Activated T-cell treated with anti-CD3 and anti-CD28 coated beads, Interleukin-2, amount 50 U/mL, for 48 hours (primary cell): ENCODE measurements around the gene IMMP2L.

Experiments
- DNase-seq, 2 experiments: peaks; one replicate each; pipeline ENCODE4 v3.0.0-alpha.2; 2020

Gene IMMP2L

DNA sequence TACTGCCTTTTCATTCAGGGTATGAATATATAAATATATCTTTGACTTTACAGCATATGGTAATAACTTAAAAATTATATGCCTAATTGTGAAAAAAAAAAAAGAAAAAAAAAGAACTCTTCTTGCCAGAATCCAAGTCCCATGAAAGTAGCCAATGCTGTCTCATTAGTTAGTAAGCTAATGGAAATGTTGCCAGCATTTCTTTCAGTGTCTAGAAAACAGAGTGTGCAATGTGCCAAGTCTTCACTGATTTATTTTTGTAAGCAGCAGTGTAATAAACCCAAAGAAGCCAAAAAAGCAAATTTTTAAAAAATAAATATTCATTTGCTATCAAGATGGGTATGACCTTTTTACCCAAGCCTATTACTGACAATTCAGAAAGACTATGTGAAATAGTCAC, 502.5 kb downstream of the IMMP2L start:
- no peak for DNase-seq

DNA sequence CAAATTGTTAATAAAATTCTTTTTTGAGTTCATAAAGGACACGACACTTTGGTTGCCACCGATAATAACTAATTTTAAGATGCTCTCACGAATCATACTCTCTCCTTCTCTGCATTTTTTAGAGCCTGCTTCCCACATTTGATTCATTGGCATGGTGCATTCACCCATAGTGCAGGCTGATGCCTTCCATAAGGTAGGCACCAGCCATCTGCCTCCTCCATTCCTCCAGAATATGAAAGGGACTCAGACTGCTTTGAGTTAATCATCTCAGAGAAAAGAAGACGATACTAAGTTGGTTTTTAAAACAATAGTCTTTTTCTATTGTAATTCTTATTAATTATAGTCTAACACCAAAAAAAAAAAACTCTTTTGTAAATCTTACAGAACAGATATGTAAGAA, 505.2 kb downstream of the IMMP2L start:
- no peak for DNase-seq

DNA sequence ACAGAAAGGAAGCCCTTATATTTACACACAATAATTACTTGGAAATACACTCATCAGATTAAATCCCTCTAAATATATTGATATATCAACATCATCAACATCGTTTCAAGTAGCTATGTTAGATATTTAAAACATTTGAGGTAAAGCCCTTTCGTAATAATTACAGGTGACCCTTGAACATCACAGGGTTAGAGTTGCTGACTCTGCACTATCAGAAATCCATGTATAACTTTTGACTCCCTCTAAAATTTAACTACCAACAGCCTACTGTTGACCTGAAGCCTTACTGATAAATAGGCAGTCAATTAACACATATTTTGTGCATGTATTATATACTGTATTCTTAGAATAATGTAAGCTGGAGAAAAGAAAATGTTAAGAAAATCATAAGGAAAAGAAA, 505.9 kb downstream of the IMMP2L start:
- no peak for DNase-seq

DNA sequence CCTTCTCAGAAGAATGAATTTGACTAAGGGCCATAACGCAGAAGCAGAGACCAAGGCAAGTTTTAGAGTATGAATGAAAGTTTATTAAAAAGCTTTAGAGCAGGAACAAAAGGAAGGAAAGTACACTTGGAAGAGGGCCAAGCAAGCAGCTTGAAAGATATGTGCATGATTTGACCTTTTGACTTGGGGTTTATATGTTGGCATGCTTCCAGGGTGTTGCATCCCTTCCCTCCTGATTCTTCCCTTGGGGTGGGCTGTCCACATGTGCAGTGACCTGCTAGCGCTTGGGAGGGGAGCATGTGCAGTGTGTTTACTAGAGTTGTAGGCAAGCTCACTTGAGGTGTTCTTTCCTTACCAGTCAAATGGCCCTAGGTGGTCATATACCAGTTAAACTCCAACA, 509.3 kb downstream of the IMMP2L start:
- no peak for DNase-seq

DNA sequence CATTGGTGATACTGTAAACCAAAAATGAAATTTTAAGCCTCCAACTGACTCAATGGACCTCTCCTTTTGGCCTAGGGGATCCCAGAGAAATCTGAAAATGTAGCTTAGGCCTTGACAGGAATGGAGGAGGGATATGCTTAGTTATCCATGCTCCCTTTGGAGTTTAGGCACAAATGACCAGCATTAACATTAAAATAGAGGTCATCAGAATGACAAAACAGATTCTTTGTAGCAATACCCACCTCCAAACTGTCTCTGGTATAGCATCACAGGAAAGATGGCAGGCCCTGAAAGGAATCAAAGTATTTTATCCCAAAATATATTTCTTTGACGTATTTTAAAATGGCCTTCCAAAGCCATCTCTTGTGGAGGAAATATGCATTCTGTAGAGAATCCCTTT, 510.5 kb downstream of the IMMP2L start:
- no peak for DNase-seq

DNA sequence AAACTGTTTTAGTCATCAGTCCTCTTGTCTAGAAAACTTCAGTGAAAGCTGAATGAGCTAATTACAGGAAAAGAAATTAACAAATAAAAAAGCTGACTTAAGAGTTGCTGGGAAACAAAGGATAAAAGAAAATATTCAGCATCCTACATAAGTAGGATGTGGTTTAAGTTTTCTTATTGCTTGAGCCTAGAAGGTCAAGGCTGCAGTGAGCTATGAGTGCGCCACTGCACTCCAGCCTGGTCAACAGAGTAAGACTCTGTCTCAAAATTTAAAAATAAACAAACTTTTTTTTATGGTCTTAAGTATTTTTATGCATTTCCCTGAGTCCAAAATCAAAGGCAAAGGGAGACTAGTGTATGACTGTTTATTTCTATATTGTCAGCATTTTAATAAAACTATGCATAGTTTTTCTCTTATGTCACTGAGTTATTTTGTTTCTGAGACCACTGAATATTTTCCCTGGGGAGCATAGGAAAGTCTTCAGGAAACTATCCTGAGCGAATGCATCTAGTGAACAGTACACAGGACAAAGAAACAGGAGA, 511.3 kb downstream of the IMMP2L start:
- DNase-seq, result no peak

DNA sequence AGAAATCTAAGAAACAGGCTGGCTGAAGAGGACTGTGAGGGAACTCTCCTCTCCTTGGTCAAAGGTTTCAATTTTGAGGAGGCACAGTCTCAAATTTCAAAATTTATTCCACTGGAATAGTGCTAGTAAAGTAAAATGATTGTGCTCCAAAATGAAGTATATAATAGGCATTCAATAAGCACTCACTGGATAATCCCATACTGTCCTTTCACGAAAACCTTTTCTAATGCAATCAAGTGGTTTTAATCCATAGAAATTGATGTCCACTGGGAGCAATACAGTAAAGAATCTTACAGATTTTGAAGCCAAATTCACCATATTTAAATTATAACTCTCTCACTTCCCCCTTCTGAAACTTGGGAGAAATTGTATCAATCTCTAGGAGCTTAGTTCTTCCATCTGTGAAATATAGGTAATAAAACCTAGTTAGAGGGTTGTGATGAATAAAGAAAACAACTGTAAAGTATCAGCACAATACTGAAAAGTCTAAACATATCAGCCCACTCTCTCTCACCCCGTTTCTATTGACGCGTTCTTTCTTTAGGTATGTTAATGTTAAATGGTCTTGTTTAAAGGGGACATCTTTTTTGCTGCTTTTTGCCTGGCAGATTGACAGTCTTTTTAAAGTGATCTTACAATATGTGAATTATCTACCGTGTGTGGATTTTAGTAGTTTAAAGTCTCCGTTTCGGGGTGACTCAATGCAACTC, 512.2 kb downstream of the IMMP2L start:
- no peak for DNase-seq

DNA sequence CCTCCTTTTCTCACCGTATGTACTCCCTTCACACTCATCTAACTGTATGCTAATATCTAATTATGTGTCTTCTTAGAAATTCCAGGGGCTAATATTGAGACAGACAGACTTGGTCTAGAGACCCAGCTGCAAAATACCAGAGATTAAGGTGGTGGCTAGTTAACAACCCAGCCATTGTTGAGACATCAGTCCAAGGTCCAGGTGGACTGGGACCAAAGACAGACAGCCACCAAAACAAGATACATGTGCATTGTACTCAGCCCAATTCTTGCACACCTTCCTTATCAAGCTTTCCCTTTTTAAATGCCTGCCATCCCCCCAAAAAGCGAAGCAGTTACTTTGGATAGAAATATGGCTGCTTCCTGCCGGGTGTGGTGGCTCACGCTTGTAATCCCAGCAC, 514.7 kb downstream of the IMMP2L start:
- DNase-seq, result no peak

DNA sequence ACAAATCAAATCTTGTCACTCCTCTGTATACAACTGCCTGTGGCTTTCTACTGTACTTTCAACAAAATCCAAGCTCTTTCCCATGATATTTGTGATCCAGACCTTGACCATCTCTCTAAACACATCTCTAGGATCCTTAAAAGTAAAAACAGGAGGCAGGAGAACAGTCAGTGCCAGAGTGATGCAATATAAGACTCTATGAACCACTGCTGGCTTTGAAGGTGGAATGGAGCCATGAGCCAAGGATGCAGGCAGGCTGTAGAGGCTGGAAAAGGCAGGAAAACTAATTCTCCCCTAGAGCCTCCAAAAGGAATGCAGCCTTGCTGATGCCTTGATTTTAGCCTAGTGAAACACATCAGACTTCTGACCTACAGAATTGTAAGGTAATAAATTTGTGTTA, 516.8 kb downstream of the IMMP2L start:
- no peak for DNase-seq

DNA sequence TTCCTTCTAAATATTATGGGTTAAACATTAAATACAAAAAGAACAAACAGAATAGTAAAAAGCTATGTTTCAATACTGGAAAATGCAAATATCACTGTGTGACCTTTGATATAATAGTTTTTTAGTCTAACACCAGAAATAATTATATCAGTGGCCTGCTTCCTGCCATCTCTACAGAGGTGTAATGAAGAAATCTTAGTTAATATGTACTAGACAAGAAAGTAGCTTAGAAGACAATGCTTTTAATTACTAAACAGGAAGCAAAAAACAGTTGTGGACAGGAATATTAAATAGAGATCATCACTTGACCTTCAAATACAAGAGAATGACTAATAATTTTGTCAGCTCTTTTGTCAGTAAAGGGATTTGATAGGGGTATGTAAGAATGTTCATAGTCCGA, 518.7 kb downstream of the IMMP2L start:
- DNase-seq, result no peak

DNA sequence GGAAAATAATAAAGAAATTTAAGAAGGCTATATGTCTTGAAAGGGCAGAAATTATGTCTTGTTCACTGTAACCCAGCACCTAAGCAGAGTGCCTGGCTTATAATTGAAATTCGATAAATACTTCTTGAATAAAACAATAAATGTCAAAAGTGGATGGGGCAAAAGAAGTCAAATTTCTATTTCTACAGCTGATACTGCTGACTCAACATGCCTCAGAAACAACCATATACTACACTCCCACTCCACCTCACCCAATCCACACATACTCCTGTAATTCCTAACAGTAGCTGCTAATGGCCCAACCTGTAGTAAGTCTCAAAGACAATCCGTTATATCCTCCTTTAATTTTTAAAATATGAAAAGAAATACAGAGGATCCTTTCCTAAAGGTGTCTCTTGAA, 519.5 kb downstream of the IMMP2L start:
- no peak for DNase-seq

DNA sequence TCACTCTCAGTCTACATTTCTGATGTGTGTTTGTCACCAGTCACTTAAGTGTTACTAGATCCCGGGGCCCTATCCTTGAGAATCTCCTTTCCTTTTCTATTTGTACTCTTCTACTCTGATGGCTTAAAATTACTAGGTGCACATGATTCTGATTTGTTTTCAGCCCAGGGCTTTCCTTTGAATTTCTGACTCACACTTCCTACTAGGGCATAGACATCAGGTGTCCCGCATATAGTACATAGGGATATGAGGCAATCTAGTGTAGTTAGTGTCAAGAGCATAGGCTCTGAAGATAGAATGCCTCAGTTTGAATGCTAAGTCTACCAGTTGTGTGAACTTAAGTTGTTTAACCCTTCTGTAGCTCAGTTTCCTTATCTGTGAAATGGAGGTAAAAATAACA, 520.7 kb downstream of the IMMP2L start:
- no peak for DNase-seq

DNA sequence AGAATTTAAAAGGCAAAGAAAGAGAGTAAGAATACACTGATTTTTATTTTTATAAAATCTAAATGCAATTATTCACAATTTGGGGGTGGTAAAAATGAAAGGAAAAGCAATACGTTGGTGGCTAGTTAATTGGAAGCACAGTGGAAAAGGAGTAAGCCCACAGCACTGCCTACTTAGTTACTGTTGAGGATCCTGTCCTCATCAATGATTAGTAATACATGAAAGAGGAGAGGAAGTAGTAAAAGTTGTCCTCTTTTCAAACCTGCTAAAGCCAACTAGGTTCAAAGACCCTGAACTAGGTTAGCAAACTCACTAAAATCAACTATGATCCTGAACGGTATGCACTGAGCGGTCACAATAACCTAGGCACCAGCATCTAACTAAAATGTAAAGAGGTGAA, 524.1 kb downstream of the IMMP2L start:
- no peak for DNase-seq

DNA sequence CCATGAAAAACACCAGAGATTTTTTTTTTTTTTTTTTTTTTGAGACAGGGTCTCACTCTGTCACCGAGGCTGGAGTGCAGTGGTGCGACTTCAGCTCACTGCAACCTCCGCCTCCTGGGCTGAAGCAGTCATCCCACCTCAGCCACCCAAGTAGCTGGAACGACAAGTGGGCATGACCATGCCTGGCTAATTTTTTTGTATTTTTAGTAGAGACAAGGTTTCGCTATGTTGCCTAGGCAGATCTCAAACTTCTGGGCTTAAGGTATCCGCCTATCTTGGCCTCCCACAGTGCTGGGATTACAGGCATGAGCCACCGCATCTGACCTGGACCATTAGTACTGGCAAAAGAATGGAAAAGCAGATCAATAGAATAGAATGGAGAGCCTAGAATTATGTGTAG, 530.4 kb downstream of the IMMP2L start:
- DNase-seq, result no peak

DNA sequence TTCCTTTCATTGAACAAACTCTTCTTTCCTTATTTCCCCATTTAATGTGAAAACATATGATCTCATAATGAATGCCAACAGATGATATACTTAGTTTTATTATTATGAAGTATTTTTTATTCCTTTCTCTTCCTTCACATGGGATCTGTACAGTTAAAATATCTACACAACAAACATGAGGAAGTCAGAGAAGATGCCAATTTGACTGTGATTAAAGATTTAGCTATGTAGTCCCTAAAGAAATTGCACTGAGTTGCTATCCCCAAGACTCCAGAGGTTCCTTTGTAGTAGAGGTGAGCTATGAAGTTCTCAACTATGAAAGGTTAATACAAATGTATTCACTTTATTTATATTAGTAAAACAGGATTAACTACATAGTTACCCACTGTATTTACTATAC, 532.0 kb downstream of the IMMP2L start:
- DNase-seq, result no peak

DNA sequence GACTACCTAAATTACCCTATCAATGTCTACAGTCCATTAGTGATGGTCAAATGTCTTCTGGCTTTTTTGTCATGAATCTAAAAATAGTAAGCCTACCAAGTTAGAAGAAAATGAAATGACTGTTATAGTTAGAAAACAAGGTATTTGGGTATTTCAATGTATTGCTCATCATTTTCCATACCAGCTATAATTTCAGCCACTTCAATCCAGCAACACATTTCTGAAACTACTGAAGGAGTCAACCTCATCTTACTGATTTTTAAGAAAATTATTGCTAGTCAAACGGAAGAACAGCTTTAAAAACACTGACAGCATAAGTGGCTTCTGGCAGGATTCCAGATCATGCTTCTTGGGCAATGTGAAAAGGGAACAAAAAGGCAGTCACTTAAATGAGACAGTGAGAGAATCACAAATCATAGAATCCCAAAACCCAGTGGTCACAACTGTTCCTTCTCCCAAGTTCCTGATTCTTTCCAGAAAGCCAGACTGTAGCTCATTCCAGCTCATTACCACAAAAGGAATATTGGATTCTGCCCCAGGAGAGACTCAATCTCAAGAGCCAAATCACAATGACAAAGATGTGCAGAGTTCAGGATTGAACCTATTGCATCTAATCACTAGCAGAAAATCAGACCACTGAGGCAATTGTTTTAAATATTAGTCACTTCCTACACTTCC, 532.6 kb downstream of the IMMP2L start:
- peak; percentile 46 to 49 for DNase-seq

DNA sequence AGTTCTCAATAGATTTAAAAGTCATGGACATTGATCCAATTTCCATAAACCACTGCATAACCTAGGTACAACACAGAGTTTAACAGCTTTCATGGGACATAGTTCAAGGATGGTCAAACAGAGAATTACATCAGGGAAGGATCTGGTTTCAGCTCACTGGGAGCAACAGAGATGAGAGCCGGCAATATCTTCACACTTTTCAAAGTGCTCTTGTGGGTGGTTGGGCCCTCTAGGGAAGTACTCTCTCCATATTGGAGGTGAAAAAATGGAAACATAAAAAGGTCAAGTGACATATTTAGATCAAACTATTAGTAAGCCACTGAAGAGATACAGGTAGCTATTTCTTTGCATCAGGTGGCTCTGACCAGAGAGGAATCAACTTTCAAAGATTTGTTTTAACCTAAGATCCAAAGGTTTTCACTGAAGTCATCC, 533.1 kb downstream of the IMMP2L start:
- no peak for DNase-seq

DNA sequence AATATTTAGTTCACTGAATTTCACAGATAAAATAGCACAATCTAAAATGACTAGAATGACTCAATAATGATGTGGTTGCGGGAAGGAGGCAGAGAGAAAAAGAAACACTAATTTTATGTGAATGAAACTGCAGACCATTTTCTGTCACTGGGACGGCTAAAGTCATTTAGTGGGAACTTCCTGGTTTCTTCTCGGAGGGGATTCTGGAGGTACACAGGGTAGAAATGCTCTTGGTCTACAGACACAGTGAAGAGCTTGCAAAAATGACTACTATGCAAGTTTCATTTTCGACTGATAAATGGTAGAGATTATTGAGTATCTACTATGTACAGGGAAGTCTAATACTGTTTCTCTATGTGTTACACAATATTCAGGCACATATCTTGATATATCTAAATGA, 534.9 kb downstream of the IMMP2L start:
- no peak for DNase-seq

DNA sequence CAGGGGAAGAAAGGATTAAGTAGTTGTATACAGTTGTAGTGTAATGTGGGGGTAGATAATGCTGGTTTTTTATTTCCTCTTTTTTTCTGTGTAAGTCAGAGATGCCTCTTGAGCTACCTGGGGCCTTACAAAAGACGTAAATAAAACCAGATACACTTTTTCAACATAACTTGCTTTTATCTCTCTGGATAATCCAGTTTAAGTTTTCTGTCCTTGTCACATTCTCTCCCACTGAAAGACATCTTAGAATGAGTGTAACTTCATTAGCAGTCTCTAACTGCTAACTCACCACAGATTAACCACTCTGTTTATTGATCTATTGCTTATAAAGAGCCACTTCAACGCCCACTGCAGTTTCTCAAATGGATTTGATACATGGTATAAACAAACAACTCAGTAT, 535.5 kb downstream of the IMMP2L start:
- no peak for DNase-seq

DNA sequence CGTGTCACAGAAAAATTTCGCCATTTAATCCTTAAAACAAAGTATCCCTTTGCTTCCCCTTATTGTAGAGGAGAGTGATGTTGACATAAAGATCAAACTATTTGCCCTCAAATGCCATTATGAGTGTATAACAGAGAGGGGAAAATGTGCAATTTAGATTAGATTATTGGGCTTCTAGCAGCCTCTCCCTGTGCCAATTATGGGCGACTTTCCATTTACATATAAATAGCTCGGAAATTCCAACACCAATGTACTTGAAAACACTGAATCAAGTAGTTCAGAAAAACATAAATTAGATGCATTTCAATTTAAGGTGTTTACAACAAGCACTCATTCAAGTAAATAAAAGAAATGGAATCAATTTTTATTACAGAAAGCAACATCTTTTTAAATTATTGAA, 535.9 kb downstream of the IMMP2L start:
- DNase-seq, result no peak

DNA sequence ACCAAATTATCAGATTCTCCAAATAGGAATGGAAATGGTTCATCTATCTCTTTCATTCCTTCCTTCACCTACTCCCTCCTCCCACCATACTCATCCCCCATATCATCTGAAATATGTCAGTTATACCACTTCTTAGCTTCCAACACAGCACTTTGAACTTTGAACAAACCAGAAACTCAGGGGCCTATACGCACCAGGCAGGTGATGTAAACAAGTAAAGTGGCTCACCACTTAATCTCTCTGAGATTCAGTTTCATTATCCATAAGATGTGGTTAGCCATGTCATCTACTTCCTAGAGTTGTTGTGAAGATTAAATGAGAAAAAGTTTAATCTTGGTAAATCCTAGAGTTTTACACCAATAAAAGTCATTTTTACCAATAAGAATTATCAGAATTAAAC, 537.3 kb downstream of the IMMP2L start:
- DNase-seq, result no peak

DNA sequence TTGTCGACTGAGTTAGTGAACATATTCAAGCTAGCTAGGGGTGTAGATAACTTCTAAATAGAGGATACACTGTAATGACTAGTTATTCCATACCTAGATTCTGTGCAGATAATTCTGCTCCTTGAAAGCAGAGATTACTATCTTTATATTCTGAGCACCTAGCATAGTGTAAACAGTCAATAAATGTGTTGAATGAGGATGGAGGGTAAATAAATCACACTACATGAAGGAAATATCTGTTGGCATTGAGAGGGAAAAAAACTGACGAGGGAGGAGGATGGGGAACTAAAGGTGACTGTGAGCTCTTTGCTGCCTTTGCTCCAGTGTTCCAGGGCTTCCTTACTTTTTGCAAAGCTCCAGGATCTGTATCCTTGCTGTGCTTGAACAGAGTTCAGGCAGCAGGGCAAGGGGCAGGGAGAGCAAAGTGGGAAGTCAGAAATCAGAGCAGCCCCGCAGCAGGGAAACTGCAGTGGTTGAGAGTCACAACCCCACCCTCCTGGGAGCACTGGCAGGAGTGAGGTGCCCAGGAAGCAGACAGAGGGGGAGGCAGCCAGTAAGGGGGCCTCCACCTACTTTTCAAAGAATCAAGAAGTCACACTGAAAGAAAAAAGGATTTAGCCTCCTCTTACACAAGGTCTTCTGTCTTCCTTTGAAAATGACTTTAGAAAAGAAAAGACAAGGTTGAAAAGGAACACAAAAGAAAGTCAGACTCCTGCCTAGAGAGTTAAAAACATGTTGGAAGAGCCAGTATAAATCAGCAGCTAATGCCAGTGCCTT, 543.1 kb downstream of the IMMP2L start:
- no peak for DNase-seq

DNA sequence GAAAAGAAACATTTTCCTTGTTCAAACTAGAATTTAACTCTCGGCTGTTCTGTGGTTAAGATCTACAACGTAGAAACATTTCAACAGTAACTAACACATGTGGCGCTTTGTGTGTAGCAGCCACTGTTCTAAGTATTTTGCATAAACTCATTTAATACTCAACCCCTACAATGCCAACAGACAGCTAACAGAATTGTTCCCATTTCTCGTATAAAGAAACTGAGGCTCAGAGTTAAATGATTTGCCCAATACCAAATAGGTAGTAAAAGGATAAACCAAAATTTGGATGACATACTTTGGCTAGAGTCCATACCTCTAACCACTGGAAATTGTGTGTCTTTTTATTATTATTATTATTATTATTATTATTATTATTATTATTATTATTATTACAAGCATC, 543.8 kb downstream of the IMMP2L start:
- DNase-seq, result no peak

DNA sequence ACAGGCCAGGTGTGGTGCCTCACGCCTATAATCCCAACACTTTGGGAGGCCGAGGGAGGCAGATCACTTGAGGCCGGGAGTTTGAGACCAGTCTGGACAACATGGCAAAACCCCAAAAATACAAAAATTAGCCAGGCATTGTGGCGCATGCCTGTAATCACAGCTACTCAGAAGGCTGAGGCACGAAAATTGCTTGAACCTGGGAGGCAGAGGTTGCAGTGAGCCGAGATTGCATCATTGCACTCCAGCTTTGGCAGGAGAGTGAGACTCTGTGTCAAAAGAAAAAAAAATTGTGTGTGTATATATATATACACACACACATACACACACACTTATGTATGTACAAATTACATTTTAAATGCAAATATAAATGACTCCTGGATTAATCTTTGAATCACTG, 548.2 kb downstream of the IMMP2L start:
- no peak for DNase-seq
